HCT116 (cell line): ENCODE measurements around the gene RPS13. TPM values are rescaled to one million over a fixed set of nuclear protein-coding genes. Genes with fewer than 3 reads are reported as not detected.

Experiments
- ATAC-seq: fragments of 200-7000 bp; cut with Tn5 transposase; 2 replicates; pipeline ENCODE4 v1.9.1; 2020; ENCODE audit warnings: mild to moderate bottlenecking, moderate library complexity
- BruUV-seq: library from RNA; stranded (reverse); fragments of 400-500 nt; replicated peaks from 2 replicates; lab custom pipeline; 2021; lab: Mats Ljungman, UMichigan
- CTCF ChIA-PET: fragments of 300-600 bp; sonication (Branson Sonifier 250); formaldehyde crosslinking; loops from one replicate; lab custom pipeline; 2021; ENCODE audit warnings: antibody characterized with exemption; lab: Charles Lee
- POLR2A ChIA-PET: fragments of 300-600, 350-600 bp; sonication (Branson Sonifier 250); formaldehyde crosslinking; loops from one replicate; lab custom pipeline; 2021; ENCODE audit warnings: antibody characterized with exemption; lab: Charles Lee
- RAD21 ChIA-PET, 2 experiments: fragments of 300-600 bp; sonication (Branson Sonifier 250); formaldehyde crosslinking; loops; one replicate each; lab custom pipeline; 2023; ENCODE audit warnings: low total read pairs in 2 of 2; ENCODE audit not compliant: uncharacterized antibody in 2 of 2, unreplicated experiment in 2 of 2, low non-redundant PET in 1 of 2; lab: Charles Lee
- DNase-seq: peaks from one replicate; pipeline ENCODE4 v3.0.0-alpha.2; 2010; ENCODE audit warnings: low read depth, low spot score
- H2AFZ ChIP-seq: fragments of 200-600 bp; shearing (Covaris generic), sonication (generic); 2 replicates; pipeline ENCODE4 v1.6.1; 2017; ENCODE audit warnings: low read depth, mixed run types, mixed read lengths, antibody characterized with exemption, low read length; ENCODE audit not compliant: poor library complexity, severe bottlenecking
- H3K27ac ChIP-seq: 2 replicates; pipeline ENCODE4 v1.5.1; 2012; ENCODE audit warnings: low read depth, low read length
- H3K27me3 ChIP-seq: fragments of 200-600 bp; sonication (generic); 2 replicates; pipeline ENCODE4 v1.6.1; 2016; ENCODE audit warnings: mixed run types, low read length, mixed read lengths; ENCODE audit not compliant: insufficient read depth
- H3K36me3 ChIP-seq, 2 experiments: fragments of 200-500 bp in 1 of 2; fragments of 200-600 bp in 1 of 2; sonication (Bioruptor generic) in 1 of 2; sonication (generic) in 1 of 2; 2 replicates each; pipeline versions ENCODE4 v1.5.1 to v1.6.1; 2014 to 2016; ENCODE audit warnings: low read length in 2 of 2, inconsistent platforms in 1 of 2, mixed read lengths in 1 of 2, mixed run types in 1 of 2; ENCODE audit not compliant: insufficient read depth in 2 of 2, control insufficient read depth in 1 of 2
- H3K4me1 ChIP-seq, 2 experiments: fragments of 200-600 bp in 1 of 2; sonication (generic) in 1 of 2; 2 replicates each; pipeline versions ENCODE4 v1.5.1 to v1.6.1; 2012 to 2017; ENCODE audit warnings: low read length in 2 of 2, inconsistent platforms in 1 of 2, mild to moderate bottlenecking in 1 of 2, mixed read lengths in 1 of 2, mixed run types in 1 of 2, moderate library complexity in 1 of 2; ENCODE audit not compliant: insufficient read depth in 2 of 2, control insufficient read depth in 1 of 2
- H3K4me2 ChIP-seq: fragments of 200-600 bp; sonication (generic); 2 replicates; pipeline ENCODE4 v1.6.1; 2017; ENCODE audit warnings: mixed run types, low read length, mixed read lengths
- H3K4me3 ChIP-seq, 2 experiments: fragments of 200-600 bp in 1 of 2; sonication (generic) in 1 of 2; replicated peaks in 1 of 2; 2 replicates each; pipeline ENCODE4 v1.5.1; 2011 to 2016; ENCODE audit warnings: low read length in 2 of 2, control low read depth in 1 of 2, low read depth in 1 of 2, mild to moderate bottlenecking in 1 of 2, mixed read lengths in 1 of 2, mixed run types in 1 of 2
- H3K79me2 ChIP-seq: fragments of 200-600 bp; sonication (generic); 2 replicates; pipeline ENCODE4 v1.6.1; 2017; ENCODE audit warnings: mild to moderate bottlenecking, mixed run types, low read length, moderate library complexity, mixed read lengths; ENCODE audit not compliant: insufficient read depth
- H3K9ac ChIP-seq: fragments of 200-600 bp; sonication (generic); 2 replicates; pipeline ENCODE4 v1.6.1; 2016; ENCODE audit warnings: low read length, mixed read lengths
- H3K9me2 ChIP-seq: fragments of 200-600 bp; sonication (generic), shearing (Covaris generic); 2 replicates; pipeline ENCODE4 v1.6.1; 2017; ENCODE audit warnings: mixed run types, mild to moderate bottlenecking, moderate library complexity; ENCODE audit not compliant: insufficient read depth
- H3K9me3 ChIP-seq, 2 experiments: fragments of 200-500 bp in 1 of 2; fragments of 200-600 bp in 1 of 2; sonication (Bioruptor generic) in 1 of 2; sonication (generic) in 1 of 2; 2 replicates each; pipeline ENCODE4 v1.6.1; 2014 to 2017; ENCODE audit warnings: low read length in 2 of 2, mixed read lengths in 2 of 2, inconsistent platforms in 1 of 2, low read depth in 1 of 2, mild to moderate bottlenecking in 1 of 2, mixed run types in 1 of 2, moderate library complexity in 1 of 2; ENCODE audit not compliant: control insufficient read depth in 1 of 2, insufficient read depth in 1 of 2
- H4K20me1 ChIP-seq: fragments of 200-600 bp; sonication (generic), shearing (Covaris generic); 2 replicates; pipeline ENCODE4 v1.6.1; 2017; ENCODE audit warnings: mixed run types, mild to moderate bottlenecking, moderate library complexity; ENCODE audit not compliant: insufficient read depth
- ATF3 ChIP-seq: IDR thresholded peaks from 2 replicates; pipeline ENCODE4 v1.6.1; 2012
- CBX3 ChIP-seq: IDR thresholded peaks from 2 replicates; pipeline ENCODE4 v1.6.1; 2012; ENCODE audit warnings: low read depth
- EGR1 ChIP-seq: IDR thresholded peaks from 2 replicates; pipeline ENCODE4 v1.6.1; 2012; ENCODE audit warnings: low read depth
- EZH2phosphoT487 ChIP-seq: fragments of 200-600 bp; IDR thresholded peaks from 2 replicates; pipeline ENCODE4 v1.6.1; 2018; ENCODE audit warnings: antibody characterized with exemption, borderline replicate concordance
- POLR2A ChIP-seq: IDR thresholded peaks from 2 replicates; pipeline ENCODE4 v1.7.0; 2011; ENCODE audit warnings: borderline replicate concordance; ENCODE audit not compliant: insufficient read depth, insufficient read length; ENCODE audit errors: extremely low read depth
- POLR2AphosphoS5 ChIP-seq: IDR thresholded peaks from 2 replicates; pipeline ENCODE4 v1.6.1; 2011; ENCODE audit warnings: mild to moderate bottlenecking, low read depth, low read length, moderate library complexity
- REST ChIP-seq: IDR thresholded peaks from 2 replicates; pipeline ENCODE4 v1.6.1; 2012; ENCODE audit warnings: low read depth
- SP1 ChIP-seq: IDR thresholded peaks from 2 replicates; pipeline ENCODE4 v1.6.1; 2012; ENCODE audit warnings: low read depth
- SRF ChIP-seq: IDR thresholded peaks from 2 replicates; pipeline ENCODE4 v1.6.1; 2012; ENCODE audit warnings: low read depth
- TCF7L2 ChIP-seq: IDR thresholded peaks from 2 replicates; pipeline ENCODE4 v1.7.0; 2011; ENCODE audit warnings: borderline replicate concordance, inconsistent platforms; ENCODE audit not compliant: insufficient read depth, insufficient read length; ENCODE audit errors: extremely low read depth
- YY1 ChIP-seq: IDR thresholded peaks from 2 replicates; pipeline ENCODE4 v1.6.1; 2011; ENCODE audit warnings: low read length, low read depth, moderate library complexity, mild to moderate bottlenecking; ENCODE audit not compliant: insufficient replicate concordance; ENCODE audit errors: extremely low read depth
- ZFX ChIP-seq: fragments of 450-650 bp; IDR thresholded peaks from 2 replicates; pipeline ENCODE4 v1.6.1; 2017
- intact Hi-C: fragments of 100-400 bp; cut with micrococcal nuclease; formaldehyde crosslinking; loops from 2 replicates; pipeline ENCODE4 v1.10.0; 2022
- total RNA-seq: library from RNA; stranded (reverse); gene quantifications from one replicate; pipeline ENCODE4 v1.2.1, GENCODE V29; 2021; ENCODE audit not compliant: unreplicated experiment
- TF ChIP-seq, protein P1 (sequence below), 3 experiments: fragments of 200-600 bp in 1 of 3; sonication (generic) in 1 of 3; IDR thresholded peaks in 2 of 3; conservative IDR thresholded peaks in 1 of 3; 2 replicates each; pipeline ENCODE4 v1.5.1; 2012 to 2017; ENCODE audit warnings: low read depth in 2 of 3, low read length in 2 of 3, antibody characterized with exemption in 1 of 3, borderline replicate concordance in 1 of 3, control low read depth in 1 of 3, mild to moderate bottlenecking in 1 of 3, mixed read lengths in 1 of 3, mixed run types in 1 of 3, moderate library complexity in 1 of 3; ENCODE audit not compliant: insufficient read depth in 1 of 3
- TF ChIP-seq, protein P2 (sequence below): IDR thresholded peaks from 2 replicates; pipeline ENCODE4 v1.6.1; 2012
- TF ChIP-seq, protein P3 (sequence below): IDR thresholded peaks from 2 replicates; pipeline ENCODE4 v1.6.1; 2011; ENCODE audit warnings: mild to moderate bottlenecking, low read length, moderate library complexity; ENCODE audit not compliant: insufficient replicate concordance; ENCODE audit errors: extremely low read depth

The RPS13 gene
- total RNA-seq, 1 experiment from 2014 or later: 1,312 TPM

DNA sequence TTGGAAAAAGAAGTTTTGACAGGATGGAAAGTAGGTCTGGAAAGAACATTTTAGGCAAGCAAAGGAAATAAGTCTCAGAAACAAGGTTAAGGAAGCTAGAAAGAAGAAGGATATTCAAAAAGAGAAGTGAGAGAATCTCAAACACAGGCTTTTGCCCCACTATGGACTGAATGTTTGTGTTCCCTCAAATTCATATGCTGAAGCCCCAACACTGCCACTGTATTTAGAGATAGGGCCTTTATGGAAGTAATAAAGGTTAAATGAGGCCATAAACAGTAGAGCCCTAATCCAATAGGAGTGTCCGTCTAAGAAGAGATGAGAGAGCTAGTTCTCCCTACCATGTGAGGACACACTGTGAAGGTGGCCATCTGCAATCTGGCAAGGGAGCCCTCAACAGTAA lies 20.6 kb upstream of the RPS13 start:
- H2AFZ ChIP-seq: no peak overlapping the region
- no peaks in the 10 kb centered on the region for H4K20me1 ChIP-seq
- ChIA-PET POLR2A (interaction anchor here (0.7 kb wide), 1 partner anchor 20 kb away, joined by 3 read pairs; the partner anchor contains the start of gene RPS13), CTCF (no interaction called here), RAD21 (no interaction called here)
- H3K9ac ChIP-seq: no peak overlapping the region
- BruUV-seq: no TSS peak
- intact Hi-C loops: no loop called here
- H3K27ac ChIP-seq: no peak overlapping the region
- no peaks in the 10 kb centered on the region for H3K4me1 ChIP-seq
- H3K4me3 ChIP-seq: no peak overlapping the region
- H3K27me3 ChIP-seq: no peaks in the 10 kb centered on the region
- TF ChIP-seq EZH2phosphoT487 (no peak), YY1 (no peak), SRF (no peak), SP1 (no peak), POLR2A (no peak), ZFX (no peak), POLR2AphosphoS5 (no peak), EGR1 (no peak), CBX3 (no peak), TCF7L2 (no peak), ATF3 (no peak), REST (no peak)
- TF ChIP-seq, protein P1, sequence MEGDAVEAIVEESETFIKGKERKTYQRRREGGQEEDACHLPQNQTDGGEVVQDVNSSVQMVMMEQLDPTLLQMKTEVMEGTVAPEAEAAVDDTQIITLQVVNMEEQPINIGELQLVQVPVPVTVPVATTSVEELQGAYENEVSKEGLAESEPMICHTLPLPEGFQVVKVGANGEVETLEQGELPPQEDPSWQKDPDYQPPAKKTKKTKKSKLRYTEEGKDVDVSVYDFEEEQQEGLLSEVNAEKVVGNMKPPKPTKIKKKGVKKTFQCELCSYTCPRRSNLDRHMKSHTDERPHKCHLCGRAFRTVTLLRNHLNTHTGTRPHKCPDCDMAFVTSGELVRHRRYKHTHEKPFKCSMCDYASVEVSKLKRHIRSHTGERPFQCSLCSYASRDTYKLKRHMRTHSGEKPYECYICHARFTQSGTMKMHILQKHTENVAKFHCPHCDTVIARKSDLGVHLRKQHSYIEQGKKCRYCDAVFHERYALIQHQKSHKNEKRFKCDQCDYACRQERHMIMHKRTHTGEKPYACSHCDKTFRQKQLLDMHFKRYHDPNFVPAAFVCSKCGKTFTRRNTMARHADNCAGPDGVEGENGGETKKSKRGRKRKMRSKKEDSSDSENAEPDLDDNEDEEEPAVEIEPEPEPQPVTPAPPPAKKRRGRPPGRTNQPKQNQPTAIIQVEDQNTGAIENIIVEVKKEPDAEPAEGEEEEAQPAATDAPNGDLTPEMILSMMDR (IDR thresholded peaks at IDR 0.05 in 2 of 3, conservative IDR thresholded peaks at IDR 0.05 in 1 of 3; ENCODE audit: borderline replicate concordance in 1 of 3, insufficient read depth in 1 of 3, low read depth in 2 of 3, low read length in 2 of 3): no peak
- TF ChIP-seq, protein P2, sequence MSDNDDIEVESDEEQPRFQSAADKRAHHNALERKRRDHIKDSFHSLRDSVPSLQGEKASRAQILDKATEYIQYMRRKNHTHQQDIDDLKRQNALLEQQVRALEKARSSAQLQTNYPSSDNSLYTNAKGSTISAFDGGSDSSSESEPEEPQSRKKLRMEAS: no peak
- TF ChIP-seq, protein P3, sequence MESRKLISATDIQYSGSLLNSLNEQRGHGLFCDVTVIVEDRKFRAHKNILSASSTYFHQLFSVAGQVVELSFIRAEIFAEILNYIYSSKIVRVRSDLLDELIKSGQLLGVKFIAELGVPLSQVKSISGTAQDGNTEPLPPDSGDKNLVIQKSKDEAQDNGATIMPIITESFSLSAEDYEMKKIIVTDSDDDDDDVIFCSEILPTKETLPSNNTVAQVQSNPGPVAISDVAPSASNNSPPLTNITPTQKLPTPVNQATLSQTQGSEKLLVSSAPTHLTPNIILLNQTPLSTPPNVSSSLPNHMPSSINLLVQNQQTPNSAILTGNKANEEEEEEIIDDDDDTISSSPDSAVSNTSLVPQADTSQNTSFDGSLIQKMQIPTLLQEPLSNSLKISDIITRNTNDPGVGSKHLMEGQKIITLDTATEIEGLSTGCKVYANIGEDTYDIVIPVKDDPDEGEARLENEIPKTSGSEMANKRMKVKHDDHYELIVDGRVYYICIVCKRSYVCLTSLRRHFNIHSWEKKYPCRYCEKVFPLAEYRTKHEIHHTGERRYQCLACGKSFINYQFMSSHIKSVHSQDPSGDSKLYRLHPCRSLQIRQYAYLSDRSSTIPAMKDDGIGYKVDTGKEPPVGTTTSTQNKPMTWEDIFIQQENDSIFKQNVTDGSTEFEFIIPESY: no peak
- no peaks in the 10 kb centered on the region for H3K9me2 ChIP-seq
- no peak for DNase-seq
- no peak overlapping the region for H3K4me2 ChIP-seq
- ATAC-seq: no peak
- peaks cover 14 to 31% of the 10 kb centered on the region in 2 experiments; a peak in 3 of 4 replicates for H3K36me3 ChIP-seq
- no peaks in the 10 kb centered on the region for H3K9me3 ChIP-seq
- H3K79me2 ChIP-seq: no peaks in the 10 kb centered on the region
